ENCODE data around the gene RAD51D. TPM values are rescaled to one million over a fixed set of nuclear protein-coding genes. Genes with fewer than 3 reads are reported as not detected.
"Not testable (repeated sequence)": the region's sequence is repeated elsewhere in the genome, so short reads cannot be mapped to it uniquely, and the experiment has no call there.

RAD51D gene
- total RNA-seq, 1 donor from 2014 or later = 31.1 TPM

- intact Hi-C loops (cut with micrococcal nuclease) = loop anchor here (1.0 kb wide), 5 partner anchors 100 to 667 kb away; partner anchors contain the start of genes PEX12, SLFN12L and TAF15
These were observed 22.8 kb upstream of the RAD51D start for GRCh38 chr17:35142467-35142796.

GRCh38 chr17:35141681-35142466, 22.2 kb upstream of the RAD51D start, which contains the start of gene NLE1:
NLE1 (minus strand) TSS chr17:35142303; CDS start chr17:35142275, 28 bp downstream.
- intact Hi-C loops (cut with micrococcal nuclease) = loop anchor here (1.0 kb wide), 6 partner anchors 53 to 667 kb away; partner anchors contain the start of genes PEX12, SLFN12L and TAF15

- intact Hi-C loops (cut with micrococcal nuclease) = no loop called here
These were observed 18.6 kb upstream of the RAD51D start for GRCh38 chr17:35138218-35138617.

- intact Hi-C loops (cut with micrococcal nuclease) = no loop called here
These were observed 15.7 kb upstream of the RAD51D start for GRCh38 chr17:35135322-35135721.

- intact Hi-C loops (cut with micrococcal nuclease) = no loop called here
These were observed 13.3 kb upstream of the RAD51D start for GRCh38 chr17:35132816-35133550.

GRCh38 chr17:35132099-35132498, 12.4 kb upstream of the RAD51D start:
- intact Hi-C loops (cut with micrococcal nuclease) = no loop called here

- intact Hi-C loops (cut with micrococcal nuclease) = no loop called here
These were observed 10.7 kb upstream of the RAD51D start for GRCh38 chr17:35130392-35130791.

- intact Hi-C loops (cut with micrococcal nuclease) = no loop called here
These were observed 10.3 kb upstream of the RAD51D start for GRCh38 chr17:35129973-35130351.

GRCh38 chr17:35129154-35129972, 9.7 kb upstream of the RAD51D start:
- intact Hi-C loops (cut with micrococcal nuclease) = no loop called here

GRCh38 chr17:35127751-35128514, 8.3 kb upstream of the RAD51D start:
- intact Hi-C loops (cut with micrococcal nuclease) = no loop called here

GRCh38 chr17:35121315-35121714, 1.7 kb upstream of the RAD51D start, which contains the start of gene FNDC8:
FNDC8 (plus strand) TSS chr17:35121615; CDS start chr17:35121694, 79 bp downstream.
- intact Hi-C loops (cut with micrococcal nuclease) = no loop called here

GRCh38 chr17:35117984-35118383, 1.7 kb downstream of the RAD51D start:
- intact Hi-C loops (cut with micrococcal nuclease) = loop anchor here (1.0 to 2.0 kb wide), 3 partner anchors 55 to 698 kb away; partner anchors contain the start of gene RFFL

GRCh38 chr17:35116845-35117244, 2.8 kb downstream of the RAD51D start:
- intact Hi-C loops (cut with micrococcal nuclease) = no loop called here

GRCh38 chr17:35110791-35111190, 8.9 kb downstream of the RAD51D start:
- intact Hi-C loops (cut with micrococcal nuclease) = not testable (repeated sequence)

GRCh38 chr17:35104844-35105450, 14.7 kb downstream of the RAD51D start:
- intact Hi-C loops (cut with micrococcal nuclease) = no loop called here

- intact Hi-C loops (cut with micrococcal nuclease) = no loop called here
These were observed 16.4 kb downstream of the RAD51D start for GRCh38 chr17:35103271-35103670.

- intact Hi-C loops (cut with micrococcal nuclease) = no loop called here
These were observed 17.9 kb downstream of the RAD51D start for GRCh38 chr17:35101725-35102124.

GRCh38 chr17:35101036-35101435, 18.6 kb downstream of the RAD51D start:
- intact Hi-C loops (cut with micrococcal nuclease) = no loop called here

- intact Hi-C loops (cut with micrococcal nuclease) = no loop called here
These were observed 19.8 kb downstream of the RAD51D start for GRCh38 chr17:35099908-35100307.

- intact Hi-C loops (cut with micrococcal nuclease) = no loop called here
These were observed 21.9 kb downstream of the RAD51D start for GRCh38 chr17:35097776-35098175.
